Mesenchymal stem cell (in vitro differentiated cells and primary cell): ENCODE measurements around the gene GJD3.

Experiments
- DNase-seq: peaks from one replicate; pipeline ENCODE4 v3.0.0-alpha.2; 2013
- H2AFZ ChIP-seq: one replicate; pipeline ENCODE4 v1.6.1; 2013; ENCODE audit warnings: low read depth, mild to moderate bottlenecking, control low read depth, inconsistent platforms, low read length, moderate library complexity
- H2AK5ac ChIP-seq: 2 replicates; pipeline ENCODE4 v1.6.1; 2013; ENCODE audit warnings: low read length, moderate library complexity, mild to moderate bottlenecking, inconsistent platforms; ENCODE audit not compliant: severe bottlenecking
- H2BK120ac ChIP-seq: one replicate; pipeline ENCODE4 v1.6.1; 2013; ENCODE audit warnings: low read depth, mild to moderate bottlenecking, inconsistent platforms, low read length, moderate library complexity
- H2BK12ac ChIP-seq, 2 experiments: one replicate each; pipeline ENCODE4 v1.6.1; 2013; ENCODE audit warnings: inconsistent platforms in 2 of 2, low read length in 2 of 2, mild to moderate bottlenecking in 2 of 2, moderate library complexity in 2 of 2, control low read depth in 1 of 2
- H2BK15ac ChIP-seq: one replicate; pipeline ENCODE4 v1.6.1; 2013; ENCODE audit warnings: mild to moderate bottlenecking, low read depth, inconsistent platforms; ENCODE audit not compliant: poor library complexity, severe bottlenecking
- H2BK5ac ChIP-seq: 2 replicates; pipeline ENCODE4 v1.6.1; 2013; ENCODE audit warnings: low read depth, mild to moderate bottlenecking, low read length, control low read depth, inconsistent platforms; ENCODE audit not compliant: poor library complexity, severe bottlenecking
- H3K14ac ChIP-seq, 2 experiments: one replicate each; pipeline ENCODE4 v1.6.1; 2013; ENCODE audit warnings: inconsistent platforms in 2 of 2, low read length in 2 of 2, control low read depth in 1 of 2, mild to moderate bottlenecking in 1 of 2, moderate library complexity in 1 of 2
- H3K18ac ChIP-seq, 2 experiments: one replicate each; pipeline ENCODE4 v1.6.1; 2013; ENCODE audit warnings: inconsistent platforms in 2 of 2, low read length in 2 of 2, control low read depth in 1 of 2, low read depth in 1 of 2, mild to moderate bottlenecking in 1 of 2
- H3K23ac ChIP-seq, 2 experiments: one replicate each; pipeline ENCODE4 v1.6.1; 2013; ENCODE audit warnings: inconsistent platforms in 2 of 2, low read length in 2 of 2, mild to moderate bottlenecking in 2 of 2, moderate library complexity in 2 of 2, control low read depth in 1 of 2
- H3K27ac ChIP-seq: 2 replicates; pipeline ENCODE4 v1.5.1; 2013; ENCODE audit warnings: mild to moderate bottlenecking, moderate library complexity, low read length, control low read depth, inconsistent platforms; ENCODE audit not compliant: poor library complexity, severe bottlenecking
- H3K27me3 ChIP-seq, 2 experiments: 2 replicates each; pipeline versions ENCODE4 v1.6.1 to v1.7.0; 2013; ENCODE audit warnings: low read length in 2 of 2, mild to moderate bottlenecking in 2 of 2, moderate library complexity in 2 of 2, control low read depth in 1 of 2, inconsistent platforms in 1 of 2; ENCODE audit not compliant: control insufficient read depth in 1 of 2, insufficient read depth in 1 of 2
- H3K36me3 ChIP-seq, 2 experiments: 2 replicates each; pipeline versions ENCODE4 v1.6.1 to v1.7.0; 2013; ENCODE audit warnings: low read length in 2 of 2, control low read depth in 1 of 2, inconsistent platforms in 1 of 2, low read depth in 1 of 2, mild to moderate bottlenecking in 1 of 2; ENCODE audit not compliant: insufficient read depth in 2 of 2, control insufficient read depth in 1 of 2
- H3K4ac ChIP-seq, 2 experiments: one replicate each; pipeline ENCODE4 v1.6.1; 2013; ENCODE audit warnings: inconsistent platforms in 2 of 2, low read length in 2 of 2, mild to moderate bottlenecking in 2 of 2, moderate library complexity in 2 of 2, control low read depth in 1 of 2, low read depth in 1 of 2
- H3K4me1 ChIP-seq: 2 replicates; pipeline ENCODE4 v1.6.1; 2013; ENCODE audit warnings: low read depth, low read length, control low read depth; ENCODE audit not compliant: control insufficient read depth, insufficient read depth
- H3K4me2 ChIP-seq: 2 replicates; pipeline ENCODE4 v1.6.1; 2013; ENCODE audit warnings: low read length, mild to moderate bottlenecking, inconsistent platforms; ENCODE audit not compliant: poor library complexity, severe bottlenecking
- H3K4me3 ChIP-seq, 2 experiments: 2 replicates each; pipeline versions ENCODE4 v1.5.1 to v1.7.0; 2013; ENCODE audit warnings: low read length in 2 of 2, mild to moderate bottlenecking in 2 of 2, control low read depth in 1 of 2, low read depth in 1 of 2; ENCODE audit not compliant: insufficient read depth in 1 of 2
- H3K79me1 ChIP-seq: replicated peaks from 2 replicates; pipeline ENCODE4 v1.6.1; 2013; ENCODE audit warnings: mild to moderate bottlenecking, control low read depth, low read length, inconsistent platforms; ENCODE audit not compliant: poor library complexity, severe bottlenecking
- H3K9ac ChIP-seq: 2 replicates; pipeline ENCODE4 v1.7.0; 2013; ENCODE audit warnings: mild to moderate bottlenecking, low read length, moderate library complexity
- H3K9me3 ChIP-seq: 2 replicates; pipeline ENCODE4 v1.7.0; 2013; ENCODE audit warnings: mild to moderate bottlenecking, low read length; ENCODE audit not compliant: control insufficient read depth
- H4K8ac ChIP-seq: one replicate; pipeline ENCODE4 v1.6.1; 2013; ENCODE audit warnings: inconsistent platforms, mild to moderate bottlenecking, low read length, moderate library complexity
- H4K91ac ChIP-seq: one replicate; pipeline ENCODE4 v1.6.1; 2013; ENCODE audit warnings: mild to moderate bottlenecking, low read length, inconsistent platforms
- WGBS: methylation state at CpG from one replicate; pipeline ENCODE4 v1.1.7; 2013; ENCODE audit warnings: mixed read lengths; 5-methylcytosine and 5-hydroxymethylcytosine counted together

GJD3 gene

DNA sequence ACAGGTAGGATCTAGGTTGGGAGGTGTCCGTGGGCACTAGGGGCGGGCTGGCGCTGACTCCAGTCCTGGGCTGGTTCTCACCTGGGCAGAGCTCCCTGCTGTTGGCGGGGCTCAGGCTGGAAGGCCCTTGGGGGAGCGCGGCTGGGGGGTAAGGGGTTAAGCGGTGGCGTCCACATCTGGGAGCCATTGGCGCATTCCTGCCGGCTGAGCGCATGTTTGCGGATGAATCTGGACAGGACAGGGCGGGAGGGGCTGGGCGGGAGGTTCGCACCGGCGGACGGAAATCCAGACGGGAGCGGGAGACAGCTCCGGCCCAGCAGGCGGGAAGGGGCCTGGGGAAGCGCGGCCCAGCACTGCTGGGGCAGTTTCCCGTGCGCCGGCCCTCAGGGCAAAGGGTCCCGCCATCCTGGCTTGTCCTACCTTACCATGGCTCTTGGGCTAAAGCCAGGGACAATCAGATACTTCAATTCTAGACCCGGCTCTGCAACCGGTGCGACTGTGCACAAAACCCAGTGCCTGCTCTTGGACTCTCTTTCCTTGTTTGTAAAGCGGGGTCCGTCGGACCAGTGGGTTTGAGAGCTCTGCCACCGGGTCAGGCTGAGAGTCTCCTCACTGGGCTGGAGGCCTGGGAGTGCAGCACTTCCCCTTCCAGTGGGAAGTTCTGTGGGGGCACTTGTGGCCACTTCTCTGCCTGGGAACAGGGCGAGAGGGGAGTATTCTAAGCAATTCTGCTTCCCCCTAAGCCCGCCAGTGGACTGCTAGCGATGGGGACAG is 47.8 kb downstream of the GJD3 start:
- Histone ChIP-seq H3K27me3 (no peaks in the 10 kb centered on the region), H2BK120ac (peak overlapping the region; percentile 80), H3K4me3 (peak overlapping the region in 1 of 2 experiments; percentile 88), H2AFZ (peak overlapping the region; percentile 29), H3K23ac (peak overlapping the region in 1 of 2 experiments; percentile 23), H3K18ac (peak overlapping the region; percentile 89 to 96), H3K9ac (peak overlapping the region; percentile 98), H3K4me1 (peaks cover 82% of the 10 kb centered on the region), H3K27ac (peak overlapping the region; percentile 95), H3K4ac (peak overlapping the region; percentile 77 to 94), H2AK5ac (peak overlapping the region; percentile 98), H3K79me1 (peaks cover 11% of the 10 kb centered on the region), H4K91ac (peak overlapping the region; percentile 88), H2BK5ac (peak overlapping the region; percentile 93), H2BK15ac (peak overlapping the region; percentile 77), H3K36me3 (no peaks in the 10 kb centered on the region), H3K14ac (peak overlapping the region in 1 of 2 experiments; percentile 88), H3K4me2 (peak overlapping the region; percentile 67), H3K9me3 (no peaks in the 10 kb centered on the region), H2BK12ac (peak overlapping the region; percentile 75 to 86), H4K8ac (peak overlapping the region; percentile 87)
- peak; percentile 86 for DNase-seq
- WGBS = 3% methylated on average over 38 of the region's 38 CpGs

DNA sequence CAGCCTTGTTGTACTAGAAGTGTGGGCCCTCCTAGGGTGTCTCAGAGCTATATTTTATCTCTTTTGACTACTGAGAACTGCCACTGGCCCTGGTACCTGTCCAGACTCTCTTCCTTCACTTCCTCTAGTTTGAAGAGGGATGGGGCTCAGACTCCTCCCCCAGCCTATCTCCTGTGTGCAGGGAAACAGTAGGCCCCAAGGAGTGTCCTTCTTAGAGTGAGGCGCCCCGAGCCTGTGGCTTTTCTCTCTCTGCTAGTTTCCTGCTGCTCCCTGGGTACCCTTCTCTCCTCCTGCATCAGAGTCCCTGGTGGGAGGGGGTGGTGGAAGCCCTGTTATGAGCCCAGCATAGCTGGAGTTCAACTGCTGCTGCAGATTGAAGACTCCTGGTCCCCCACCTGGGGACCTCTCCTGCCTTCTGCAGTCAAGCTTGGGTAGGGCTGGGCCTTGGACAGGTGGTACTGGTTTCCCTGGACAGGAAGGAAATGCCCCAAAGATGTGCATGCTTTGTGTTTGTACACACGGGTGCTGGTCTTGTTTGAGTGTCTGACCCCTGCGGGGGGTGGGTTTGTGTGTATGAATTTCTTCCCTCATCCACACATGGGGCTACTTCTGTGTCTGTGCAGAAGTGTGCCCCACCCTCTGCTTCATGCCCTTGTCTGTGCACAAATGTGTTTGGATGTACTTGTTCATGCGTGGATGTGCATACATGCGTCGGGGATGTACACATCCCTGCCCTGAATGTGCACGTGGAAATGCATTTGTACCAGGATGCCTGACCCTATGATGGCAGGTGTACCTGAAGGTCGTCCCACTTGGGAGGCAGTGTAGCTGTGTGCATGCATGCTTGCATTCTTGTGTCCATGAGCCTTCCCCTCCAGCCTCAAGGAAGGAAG is 48.6 kb downstream of the GJD3 start:
- H2BK12ac ChIP-seq = peak overlapping the region; percentile 69 to 86
- peak overlapping the region; percentile 98 for H3K9ac ChIP-seq
- no peak overlapping the region for H2AFZ ChIP-seq
- H3K23ac ChIP-seq = no peak overlapping the region
- H3K27ac ChIP-seq = peak overlapping the region; percentile 74
- peak overlapping the region; percentile 88 for H4K91ac ChIP-seq
- no peak for DNase-seq
- H3K4me2 ChIP-seq = peak overlapping the region; percentile 17
- H3K4me1 ChIP-seq = peaks cover 82% of the 10 kb centered on the region
- H2AK5ac ChIP-seq = peak overlapping the region; percentile 98
- H4K8ac ChIP-seq = peak overlapping the region; percentile 2
- peak overlapping the region in 1 of 2 experiments; percentile 79 for H3K18ac ChIP-seq
- no peak overlapping the region for H2BK5ac ChIP-seq
- peak overlapping the region; percentile 20 for H2BK15ac ChIP-seq
- no peaks in the 10 kb centered on the region for H3K27me3 ChIP-seq
- H3K4ac ChIP-seq = peak overlapping the region in 1 of 2 experiments; percentile 30
- peak overlapping the region in 1 of 2 experiments; percentile 88 for H3K14ac ChIP-seq
- H3K36me3 ChIP-seq = no peaks in the 10 kb centered on the region
- H2BK120ac ChIP-seq = no peak overlapping the region
- WGBS = 56% methylated on average over 6 of the region's 9 CpGs
- H3K9me3 ChIP-seq = no peaks in the 10 kb centered on the region
- peaks cover 7% of the 10 kb centered on the region for H3K79me1 ChIP-seq
- H3K4me3 ChIP-seq = no peak overlapping the region

DNA sequence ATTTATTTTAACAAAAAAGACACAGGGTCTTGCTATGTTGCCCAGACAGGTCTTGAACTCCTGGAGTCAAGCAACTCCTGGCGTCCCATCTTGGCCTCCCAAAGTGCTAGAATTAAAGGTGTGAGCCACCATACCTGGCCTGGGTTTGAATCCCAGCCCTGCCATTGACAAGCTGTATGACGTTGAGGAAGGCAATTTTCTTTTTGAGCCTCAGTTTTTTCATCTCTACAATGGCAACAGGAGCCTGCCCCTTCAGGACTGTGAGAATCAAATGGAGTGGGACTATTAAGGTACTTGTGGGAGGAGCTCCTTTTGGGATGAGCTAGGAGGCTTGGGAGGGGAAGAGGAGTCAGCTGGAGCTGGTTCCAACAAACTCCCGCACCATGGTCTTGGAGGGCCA is 49.3 kb downstream of the GJD3 start:
- H3K79me1 ChIP-seq = peaks cover 5% of the 10 kb centered on the region
- no peak overlapping the region for H2AFZ ChIP-seq
- H3K4me2 ChIP-seq = no peak overlapping the region
- no peak overlapping the region for H2BK15ac ChIP-seq
- H3K4ac ChIP-seq = peak overlapping the region in 1 of 2 experiments; percentile 30
- peak overlapping the region; percentile 38 to 64 for H2BK12ac ChIP-seq
- peak overlapping the region; percentile 74 for H3K27ac ChIP-seq
- no peak overlapping the region for H3K23ac ChIP-seq
- H3K36me3 ChIP-seq = no peaks in the 10 kb centered on the region
- H2BK120ac ChIP-seq = no peak overlapping the region
- no peak overlapping the region for H3K9ac ChIP-seq
- no peak overlapping the region for H3K4me3 ChIP-seq
- WGBS = 94% methylated on average over 2 of the region's 3 CpGs
- H2BK5ac ChIP-seq = no peak overlapping the region
- peak overlapping the region; percentile 98 for H2AK5ac ChIP-seq
- peak overlapping the region in 1 of 2 experiments; percentile 54 for H3K18ac ChIP-seq
- no peaks in the 10 kb centered on the region for H3K9me3 ChIP-seq
- H4K91ac ChIP-seq = no peak overlapping the region
- peaks cover 79% of the 10 kb centered on the region for H3K4me1 ChIP-seq
- no peak for DNase-seq
- H4K8ac ChIP-seq = no peak overlapping the region
- H3K27me3 ChIP-seq = no peaks in the 10 kb centered on the region
- H3K14ac ChIP-seq = no peak overlapping the region

DNA sequence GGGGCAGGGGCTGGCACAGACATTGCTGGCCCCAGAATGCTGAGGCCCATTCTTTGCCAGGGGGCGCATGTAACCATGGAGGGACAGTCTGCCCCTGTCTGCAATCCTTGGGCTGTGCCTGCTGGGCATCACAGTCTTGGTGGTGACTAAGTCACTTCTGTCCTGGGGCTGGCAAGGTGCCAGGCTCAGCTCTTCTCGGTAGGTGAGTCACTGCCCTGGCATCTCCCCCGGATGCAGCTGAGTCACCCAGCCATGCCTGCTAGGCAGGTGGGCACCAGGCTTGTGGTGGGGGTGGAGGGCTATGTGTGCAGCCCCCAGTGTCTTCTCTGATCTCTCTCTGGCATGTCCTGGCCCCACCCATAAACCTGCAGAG is 50.0 kb downstream of the GJD3 start:
- Histone ChIP-seq H2AFZ (no peak overlapping the region), H3K9ac (no peak overlapping the region), H4K91ac (peak overlapping the region; percentile 28), H3K4ac (peak overlapping the region; percentile 28 to 66), H4K8ac (peak overlapping the region; percentile 74), H3K27me3 (no peaks in the 10 kb centered on the region), H3K79me1 (peaks cover 5% of the 10 kb centered on the region), H2BK5ac (peak overlapping the region; percentile 19), H3K23ac (no peak overlapping the region), H3K4me1 (peaks cover 81% of the 10 kb centered on the region), H2AK5ac (peak overlapping the region; percentile 47), H2BK120ac (no peak overlapping the region), H3K4me3 (no peak overlapping the region), H2BK15ac (no peak overlapping the region), H3K14ac (peak overlapping the region in 1 of 2 experiments; percentile 53), H3K18ac (peak overlapping the region; percentile 7 to 28), H3K36me3 (no peaks in the 10 kb centered on the region), H2BK12ac (peak overlapping the region; percentile 21 to 59), H3K9me3 (no peaks in the 10 kb centered on the region), H3K4me2 (peak overlapping the region; percentile 47), H3K27ac (peak overlapping the region; percentile 88)
- DNase-seq = peak; percentile 93
- 23% methylated on average over 3 of the region's 3 CpGs for WGBS
